Erythroblast (primary cell): ENCODE measurements around the gene FADS2.

Experiments
- DNase-seq, 2 experiments: peaks; one replicate each; lab custom pipeline; 2025; lab: John Stamatoyannopoulos, UW
- GATA1 ChIP-seq: IDR thresholded peaks from 2 replicates; pipeline ENCODE4 v1.6.1; 2011; ENCODE audit warnings: low read depth, mild to moderate bottlenecking, control low read depth, low read length, moderate library complexity
- POLR2A ChIP-seq: IDR thresholded peaks from 2 replicates; pipeline ENCODE4 v1.6.1; 2011; ENCODE audit warnings: mild to moderate bottlenecking, low read length

Gene FADS2

GRCh38 chr11:61826930-61827570 is 1.1 kb upstream of the FADS2 start:
- DNase-seq: no peak
- no peak for TF ChIP-seq POLR2A
- no peak for TF ChIP-seq GATA1

GRCh38 chr11:61828379-61828628 is 204 bp downstream of the FADS2 start:
- DNase-seq: no peak
- TF ChIP-seq GATA1 (no peak), POLR2A (peak; percentile 70)

- DNase-seq: peak; percentile 76
- TF ChIP-seq GATA1 (no peak), POLR2A (peak; percentile 8)
Observed at GRCh38 chr11:61828629-61829407, 718 bp downstream of the FADS2 start.

GRCh38 chr11:61829806-61830205 is 1.7 kb downstream of the FADS2 start:
- TF ChIP-seq POLR2A (peak; percentile 25), GATA1 (no peak)
- no peak for DNase-seq

GRCh38 chr11:61830237-61831105 is 2.4 kb downstream of the FADS2 start:
- TF ChIP-seq GATA1 (no peak), POLR2A (peak; percentile 32)
- DNase-seq: peak in 1 of 2 experiments; percentile 23

GRCh38 chr11:61832207-61832606 is 4.1 kb downstream of the FADS2 start:
- no peak for DNase-seq
- TF ChIP-seq POLR2A (no peak), GATA1 (no peak)

- DNase-seq: no peak
- TF ChIP-seq GATA1: no peak
- TF ChIP-seq POLR2A: peak; percentile 14
Observed at GRCh38 chr11:61832754-61833153, 4.7 kb downstream of the FADS2 start.

- peak in 1 of 2 experiments; percentile 42 for DNase-seq
- TF ChIP-seq GATA1 (no peak), POLR2A (no peak)
Observed at GRCh38 chr11:61833471-61833870, 5.4 kb downstream of the FADS2 start.

- TF ChIP-seq GATA1: no peak
- no peak for TF ChIP-seq POLR2A
- DNase-seq: peak in 1 of 2 experiments; percentile 42
Observed at GRCh38 chr11:61833926-61834277, 5.8 kb downstream of the FADS2 start.

- DNase-seq: peak; percentile 93 to 97
- TF ChIP-seq POLR2A (peak; percentile 96), GATA1 (no peak)
Observed at GRCh38 chr11:61834278-61835048, 6.4 kb downstream of the FADS2 start.

GRCh38 chr11:61836193-61836592 is 8.1 kb downstream of the FADS2 start:
- no peak for DNase-seq
- TF ChIP-seq POLR2A: peak; percentile 23
- no peak for TF ChIP-seq GATA1

GRCh38 chr11:61837411-61838005 is 9.4 kb downstream of the FADS2 start:
- peak; percentile 61 for TF ChIP-seq POLR2A
- no peak for TF ChIP-seq GATA1
- DNase-seq: no peak

- TF ChIP-seq GATA1 (no peak), POLR2A (peak; percentile 25)
- DNase-seq: no peak
Observed at GRCh38 chr11:61838501-61838900, 10.4 kb downstream of the FADS2 start.
